ENCODE measurements around the gene ATP1B1. TPM values are rescaled to one million over a fixed set of nuclear protein-coding genes. Genes with fewer than 3 reads are reported as not detected.

ATP1B1 gene
- total RNA-seq, 1 donor, result 37.1 TPM

DNA sequence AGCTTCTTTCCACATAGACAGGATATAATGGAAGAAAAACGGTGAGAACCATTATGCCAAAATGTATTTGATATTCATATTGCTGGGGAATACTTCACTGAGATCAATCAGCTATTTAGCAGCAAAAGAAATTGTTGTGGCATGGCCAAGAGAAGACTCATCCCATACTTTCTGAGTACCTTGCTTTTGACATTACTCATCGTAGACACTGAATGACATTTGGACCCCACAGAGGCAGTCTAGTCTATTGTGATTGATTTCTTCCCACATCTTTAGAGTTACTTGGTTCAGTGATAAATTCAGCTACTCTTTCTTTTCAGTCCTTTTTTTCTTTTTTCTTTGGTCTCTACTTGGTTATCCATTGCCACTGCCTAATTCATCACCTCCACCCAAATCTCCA, 22.1 kb downstream of the ATP1B1 start:
- TF ChIP-seq, protein P1, sequence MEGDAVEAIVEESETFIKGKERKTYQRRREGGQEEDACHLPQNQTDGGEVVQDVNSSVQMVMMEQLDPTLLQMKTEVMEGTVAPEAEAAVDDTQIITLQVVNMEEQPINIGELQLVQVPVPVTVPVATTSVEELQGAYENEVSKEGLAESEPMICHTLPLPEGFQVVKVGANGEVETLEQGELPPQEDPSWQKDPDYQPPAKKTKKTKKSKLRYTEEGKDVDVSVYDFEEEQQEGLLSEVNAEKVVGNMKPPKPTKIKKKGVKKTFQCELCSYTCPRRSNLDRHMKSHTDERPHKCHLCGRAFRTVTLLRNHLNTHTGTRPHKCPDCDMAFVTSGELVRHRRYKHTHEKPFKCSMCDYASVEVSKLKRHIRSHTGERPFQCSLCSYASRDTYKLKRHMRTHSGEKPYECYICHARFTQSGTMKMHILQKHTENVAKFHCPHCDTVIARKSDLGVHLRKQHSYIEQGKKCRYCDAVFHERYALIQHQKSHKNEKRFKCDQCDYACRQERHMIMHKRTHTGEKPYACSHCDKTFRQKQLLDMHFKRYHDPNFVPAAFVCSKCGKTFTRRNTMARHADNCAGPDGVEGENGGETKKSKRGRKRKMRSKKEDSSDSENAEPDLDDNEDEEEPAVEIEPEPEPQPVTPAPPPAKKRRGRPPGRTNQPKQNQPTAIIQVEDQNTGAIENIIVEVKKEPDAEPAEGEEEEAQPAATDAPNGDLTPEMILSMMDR (IDR thresholded peaks at IDR 0.05; ENCODE audit: insufficient read depth, low read depth, low read length), result no peak
- H3K4me3 ChIP-seq (ENCODE audit: low read depth, low read length), result no peak overlapping the region
- no peak for DNase-seq (ENCODE audit: low read depth)

DNA sequence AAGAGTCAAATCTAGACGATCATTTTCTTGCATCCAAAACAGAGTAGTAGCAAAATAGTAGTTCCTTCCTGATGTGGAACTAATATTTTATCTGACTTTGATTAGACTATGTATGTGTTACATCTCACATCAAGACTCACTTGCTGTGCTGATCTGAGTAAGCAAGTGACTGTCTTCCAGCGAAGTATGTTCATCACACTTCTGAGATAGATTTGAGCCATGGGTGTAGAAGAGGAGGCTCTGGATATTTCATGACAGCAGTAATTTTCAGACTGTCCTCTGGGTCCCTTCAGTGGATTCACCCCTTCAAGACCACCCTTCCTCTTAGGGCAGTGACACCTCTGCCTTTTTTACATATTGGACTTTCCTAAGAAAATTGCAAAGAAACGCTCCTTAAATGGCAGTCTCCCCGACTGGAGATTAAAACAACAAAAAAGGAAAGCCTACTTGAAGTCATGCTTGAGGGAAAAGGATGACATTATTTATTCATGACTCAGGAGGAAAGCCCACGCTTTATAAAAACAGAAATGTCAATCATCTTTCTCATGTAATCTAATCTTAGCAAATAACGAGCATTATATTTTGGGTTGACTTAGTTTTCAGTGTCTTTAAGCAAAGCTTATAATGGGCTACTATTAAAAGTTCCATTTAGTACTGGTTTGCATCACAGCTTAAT, 22.8 kb downstream of the ATP1B1 start:
- H3K4me3 ChIP-seq (ENCODE audit: low read depth, low read length), result no peak overlapping the region
- TF ChIP-seq, protein P1 (IDR thresholded peaks at IDR 0.05; ENCODE audit: insufficient read depth, low read depth, low read length), result no peak
- DNase-seq (ENCODE audit: low read depth), result no peak

DNA sequence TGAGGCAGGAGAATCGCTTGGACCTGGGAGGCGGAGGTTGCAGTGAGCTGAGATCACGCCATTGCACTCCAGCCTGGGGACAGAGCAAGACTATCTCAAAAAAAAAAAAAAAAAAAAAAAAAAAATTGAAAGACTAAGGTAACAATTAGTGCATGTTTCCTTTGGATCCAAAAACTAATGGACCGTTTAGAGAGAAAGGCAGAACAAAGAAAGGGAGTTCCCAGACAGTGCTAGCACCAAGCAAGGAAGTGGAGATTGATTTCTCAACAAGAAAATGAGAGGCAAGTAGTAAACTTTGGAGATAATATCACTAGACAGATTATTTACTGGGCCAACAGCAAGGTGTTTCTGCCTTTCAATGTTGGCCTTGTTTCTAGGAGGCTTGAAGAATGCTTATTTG, 24.2 kb downstream of the ATP1B1 start:
- TF ChIP-seq, protein P1 (IDR thresholded peaks at IDR 0.05; ENCODE audit: insufficient read depth, low read depth, low read length), result no peak
- DNase-seq (ENCODE audit: low read depth), result no peak
- H3K4me3 ChIP-seq (ENCODE audit: low read depth, low read length), result no peak overlapping the region

DNA sequence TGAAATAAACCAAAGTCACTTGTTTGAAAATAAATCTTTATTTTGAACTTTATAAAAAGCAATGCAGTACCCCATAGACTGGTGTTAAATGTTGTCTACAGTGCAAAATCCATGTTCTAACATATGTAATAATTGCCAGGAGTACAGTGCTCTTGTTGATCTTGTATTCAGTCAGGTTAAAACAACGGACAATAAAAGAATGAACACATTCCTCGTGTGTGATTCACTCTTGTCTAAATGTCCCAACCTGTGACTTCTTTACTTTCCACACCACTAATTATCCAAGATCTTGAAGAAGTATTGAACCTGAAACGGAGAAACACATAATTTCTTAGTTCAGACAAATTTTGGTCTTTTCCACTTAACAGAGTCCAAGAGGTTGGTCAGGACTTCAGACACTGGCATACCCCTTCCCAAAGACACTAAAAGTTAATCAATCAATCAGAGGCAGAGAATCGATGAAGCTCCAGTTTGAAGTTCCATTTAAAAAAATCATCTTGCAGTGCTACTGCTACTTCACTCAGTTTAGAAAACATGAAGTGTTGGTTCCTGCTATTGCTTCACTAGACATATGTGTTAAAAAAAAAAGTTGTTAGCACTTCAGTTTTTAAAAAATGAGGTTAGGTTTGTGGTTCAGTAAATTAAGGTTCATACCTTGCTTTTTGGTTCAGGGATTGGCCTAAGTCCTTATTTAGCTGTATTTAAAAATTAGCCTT, 26.2 kb downstream of the ATP1B1 start:
- TF ChIP-seq, protein P1 (IDR thresholded peaks at IDR 0.05; ENCODE audit: insufficient read depth, low read depth, low read length), result no peak
- H3K4me3 ChIP-seq (ENCODE audit: low read depth, low read length), result no peak overlapping the region
- DNase-seq (ENCODE audit: low read depth), result no peak

DNA sequence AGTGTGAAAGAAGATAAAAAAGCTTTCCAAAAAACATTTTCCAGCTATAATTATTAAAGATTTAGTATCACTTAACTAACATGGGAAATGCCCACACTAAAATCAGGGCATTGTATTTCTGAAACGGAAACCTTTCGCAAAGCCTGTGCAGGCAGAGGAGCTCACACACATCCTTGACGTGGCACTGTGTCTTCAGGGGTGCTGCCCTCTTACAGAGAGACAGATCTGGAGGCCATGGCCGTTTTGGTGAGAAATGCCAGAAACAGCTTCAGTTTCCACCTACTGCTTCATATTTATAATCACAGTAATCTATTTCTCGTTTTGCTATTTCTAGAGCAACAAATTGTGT, 26.7 kb downstream of the ATP1B1 start:
- TF ChIP-seq, protein P1 (IDR thresholded peaks at IDR 0.05; ENCODE audit: insufficient read depth, low read depth, low read length), result no peak
- no peak overlapping the region for H3K4me3 ChIP-seq (ENCODE audit: low read depth, low read length)
- no peak for DNase-seq (ENCODE audit: low read depth)

DNA sequence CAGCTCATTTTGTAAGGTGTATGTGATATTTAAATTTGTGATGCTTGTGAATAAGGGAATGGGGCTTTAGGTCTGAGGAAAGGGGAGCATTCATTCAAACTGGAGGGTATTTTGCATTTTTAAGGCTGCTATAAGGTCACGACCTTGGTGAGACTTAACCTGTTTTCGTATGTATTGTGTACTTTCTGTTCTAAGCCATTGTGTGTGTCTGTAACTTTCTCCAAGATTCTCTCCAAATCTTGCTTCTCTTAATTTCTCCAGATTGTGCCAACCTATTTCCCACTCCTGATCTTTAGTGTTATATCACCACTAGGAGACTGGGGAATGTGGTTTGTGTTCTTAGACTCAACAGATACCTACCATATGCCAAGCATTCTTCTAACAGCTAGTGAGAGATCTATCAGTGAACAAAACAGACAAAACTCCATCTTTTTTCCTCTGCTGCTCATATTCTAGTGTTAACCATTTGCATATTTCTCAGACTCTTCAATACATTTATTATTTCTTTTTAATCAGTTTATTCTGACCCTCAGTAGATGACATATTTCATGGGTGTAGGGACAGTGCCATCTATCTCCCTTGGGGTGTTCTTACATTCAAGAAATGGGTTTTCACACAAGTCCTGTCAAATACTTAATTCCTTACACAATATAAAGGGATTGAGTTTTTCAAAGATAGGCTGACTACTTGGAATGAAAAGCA, 27.5 kb downstream of the ATP1B1 start:
- no peak for DNase-seq (ENCODE audit: low read depth)
- no peak overlapping the region for H3K4me3 ChIP-seq (ENCODE audit: low read depth, low read length)
- TF ChIP-seq, protein P1 (IDR thresholded peaks at IDR 0.05; ENCODE audit: insufficient read depth, low read depth, low read length), result peak; percentile 43

Data from fibroblast of villous mesenchyme (primary cell).